ENCODE results near the gene RAB7B.
A peak's percentile ranks its signal among the peaks of the same experiment; 100 is the strongest.

Gene RAB7B

DNA sequence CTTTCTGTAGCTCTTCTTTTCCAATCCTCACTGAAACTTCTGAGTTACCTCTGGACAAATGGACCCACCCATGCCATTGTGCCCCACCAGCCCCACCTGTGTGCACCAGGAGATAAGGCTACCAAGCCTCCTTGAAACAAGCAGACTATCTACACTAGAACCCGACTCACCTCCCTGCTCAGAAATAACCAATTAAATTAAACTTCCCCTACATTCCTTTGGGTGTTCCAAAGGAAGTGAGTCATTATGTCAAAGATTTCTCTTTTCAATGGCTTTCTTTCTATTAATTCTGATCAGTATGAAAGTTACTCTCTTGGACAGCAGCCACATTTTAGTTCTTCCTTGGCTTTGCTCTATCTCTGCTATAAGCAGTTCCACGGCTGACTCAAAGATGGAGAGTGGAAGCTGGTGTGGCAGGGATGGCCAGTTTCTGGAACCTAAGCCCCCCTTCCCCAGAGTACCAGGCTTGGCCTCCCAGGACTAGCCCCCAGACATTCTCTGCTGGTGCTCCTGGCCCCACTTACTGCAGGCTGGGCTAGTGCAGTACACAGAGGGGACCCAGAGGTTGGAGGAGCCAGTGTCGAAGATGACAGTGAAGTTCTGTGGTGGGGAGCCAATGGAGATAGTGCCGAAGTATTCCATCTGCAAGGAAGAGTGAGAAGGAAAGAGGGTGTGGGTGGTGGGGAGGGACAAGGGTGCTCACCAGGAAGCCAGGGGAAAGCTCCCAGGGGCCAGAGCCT is 18.6 kb upstream of the RAB7B start:
- H3K4me3 ChIP-seq (ENCODE audit: low read length) = no peak overlapping the region
- TF ChIP-seq, protein P1, sequence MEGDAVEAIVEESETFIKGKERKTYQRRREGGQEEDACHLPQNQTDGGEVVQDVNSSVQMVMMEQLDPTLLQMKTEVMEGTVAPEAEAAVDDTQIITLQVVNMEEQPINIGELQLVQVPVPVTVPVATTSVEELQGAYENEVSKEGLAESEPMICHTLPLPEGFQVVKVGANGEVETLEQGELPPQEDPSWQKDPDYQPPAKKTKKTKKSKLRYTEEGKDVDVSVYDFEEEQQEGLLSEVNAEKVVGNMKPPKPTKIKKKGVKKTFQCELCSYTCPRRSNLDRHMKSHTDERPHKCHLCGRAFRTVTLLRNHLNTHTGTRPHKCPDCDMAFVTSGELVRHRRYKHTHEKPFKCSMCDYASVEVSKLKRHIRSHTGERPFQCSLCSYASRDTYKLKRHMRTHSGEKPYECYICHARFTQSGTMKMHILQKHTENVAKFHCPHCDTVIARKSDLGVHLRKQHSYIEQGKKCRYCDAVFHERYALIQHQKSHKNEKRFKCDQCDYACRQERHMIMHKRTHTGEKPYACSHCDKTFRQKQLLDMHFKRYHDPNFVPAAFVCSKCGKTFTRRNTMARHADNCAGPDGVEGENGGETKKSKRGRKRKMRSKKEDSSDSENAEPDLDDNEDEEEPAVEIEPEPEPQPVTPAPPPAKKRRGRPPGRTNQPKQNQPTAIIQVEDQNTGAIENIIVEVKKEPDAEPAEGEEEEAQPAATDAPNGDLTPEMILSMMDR (conservative IDR thresholded peaks at IDR 0.05; ENCODE audit: low read length) = no peak
- DNase-seq (ENCODE audit: low read depth) = peak; percentile 24

DNA sequence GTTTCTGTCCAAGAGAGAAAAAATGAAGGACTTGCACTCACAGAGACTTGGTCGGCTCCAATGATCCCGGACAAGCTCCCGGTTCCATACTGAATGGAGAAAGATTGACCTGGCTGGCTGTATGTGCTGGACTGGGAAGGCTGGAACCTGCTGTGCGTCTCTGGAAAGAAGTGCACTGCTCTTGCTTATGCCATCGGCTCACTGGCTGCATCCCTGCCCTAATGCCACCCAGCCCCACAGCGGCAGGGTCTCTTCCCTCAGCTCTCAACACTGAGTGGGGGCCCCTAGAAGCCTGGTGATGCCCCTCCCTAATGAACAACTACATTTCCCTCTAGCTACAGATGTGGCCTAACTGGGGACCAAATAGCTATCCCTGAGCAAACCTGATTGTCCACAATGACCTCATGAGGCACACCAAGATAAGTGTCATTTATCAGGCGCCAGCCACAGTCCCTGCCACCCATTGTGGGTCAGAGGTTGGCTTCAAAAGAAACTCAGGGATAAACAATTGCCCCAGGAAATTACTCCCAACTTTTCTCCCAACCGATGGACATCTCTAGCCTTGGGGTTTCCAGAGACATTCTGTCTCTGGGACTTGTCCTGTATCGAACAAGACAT is 17.9 kb upstream of the RAB7B start:
- DNase-seq (ENCODE audit: low read depth) = no peak

DNA sequence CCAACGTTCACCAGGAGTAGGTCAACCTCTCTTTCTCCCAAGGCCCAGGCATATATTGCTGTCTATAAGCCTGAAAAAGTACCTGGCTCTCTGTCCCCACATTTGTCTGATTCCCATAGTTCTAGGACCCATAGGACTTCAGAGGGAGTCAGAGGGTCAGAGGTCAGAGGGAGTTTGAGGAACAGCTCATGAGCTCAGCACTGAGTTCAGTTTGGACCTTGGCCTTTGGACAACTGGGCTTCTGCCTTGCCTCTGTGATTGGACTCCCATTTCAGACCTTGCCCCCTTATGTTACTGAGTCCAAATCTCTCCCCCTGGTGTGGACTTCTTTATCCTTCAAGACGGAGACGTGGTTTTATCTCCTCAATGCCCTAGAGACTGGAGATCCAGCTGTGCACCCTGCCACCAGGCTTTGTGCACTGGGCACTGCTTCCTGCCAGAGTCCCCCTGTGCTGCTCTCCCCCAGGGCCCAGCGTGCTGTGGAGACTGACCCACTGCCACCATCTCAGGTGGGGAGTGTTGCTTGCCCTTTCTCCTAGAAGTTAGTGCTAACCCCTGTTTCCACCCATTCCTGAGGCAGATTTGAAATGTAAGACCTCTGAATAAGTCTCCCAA is 17.3 kb upstream of the RAB7B start:
- TF ChIP-seq, protein P1 (conservative IDR thresholded peaks at IDR 0.05; ENCODE audit: low read length) = no peak
- no peak for DNase-seq (ENCODE audit: low read depth)
- H3K4me3 ChIP-seq (ENCODE audit: low read length) = no peak overlapping the region

More for the DNA sequence above, 17.9 kb upstream of the RAB7B start:
- no peak overlapping the region for H3K4me3 ChIP-seq (ENCODE audit: low read length)
- TF ChIP-seq, protein P1 (conservative IDR thresholded peaks at IDR 0.05; ENCODE audit: low read length) = no peak

DNA sequence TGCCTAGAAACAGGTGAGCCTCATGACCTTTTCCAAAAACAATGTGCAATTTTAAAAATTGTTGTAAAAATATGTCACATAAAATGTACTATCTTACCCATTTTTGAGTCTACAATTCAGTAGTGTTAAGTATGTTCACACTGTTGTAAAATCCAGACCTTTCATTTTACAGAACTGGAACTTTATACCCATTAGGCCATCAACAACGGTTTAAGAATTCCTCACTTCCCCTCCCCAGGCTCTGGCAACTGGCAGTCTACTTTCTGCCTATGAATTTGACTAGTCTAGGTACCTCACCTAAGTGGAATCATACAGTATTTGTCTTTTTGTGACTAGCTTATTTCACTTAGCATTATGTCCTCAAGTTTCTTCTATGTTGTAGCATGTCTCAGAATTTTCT is 11.9 kb upstream of the RAB7B start:
- no peak for DNase-seq (ENCODE audit: low read depth)

DNA sequence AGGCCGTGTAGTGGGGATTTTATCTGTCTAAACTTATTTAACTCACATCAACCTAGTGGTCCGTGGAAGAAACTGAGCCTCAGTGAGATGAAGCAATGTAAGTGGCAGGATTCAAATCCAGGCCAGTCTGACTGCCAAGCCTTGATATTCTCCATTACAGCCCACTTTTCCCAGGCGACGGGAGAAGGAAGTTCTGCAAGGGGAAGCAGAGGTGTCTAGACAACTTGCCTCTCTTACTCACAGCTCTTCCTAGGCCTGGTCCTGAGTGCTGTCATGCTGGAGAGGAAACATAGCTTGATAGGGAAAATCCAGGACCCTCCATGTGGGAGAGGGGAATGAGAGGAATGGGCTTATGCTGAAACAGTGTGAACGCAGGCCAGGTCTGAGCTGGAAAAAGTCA is 11.4 kb upstream of the RAB7B start:
- no peak overlapping the region for H3K4me3 ChIP-seq (ENCODE audit: low read length)
- TF ChIP-seq, protein P1 (conservative IDR thresholded peaks at IDR 0.05; ENCODE audit: low read length) = no peak
- no peak for DNase-seq (ENCODE audit: low read depth)

More for the DNA sequence above, 11.9 kb upstream of the RAB7B start:
- TF ChIP-seq, protein P1 (conservative IDR thresholded peaks at IDR 0.05; ENCODE audit: low read length) = no peak
- H3K4me3 ChIP-seq (ENCODE audit: low read length) = no peak overlapping the region

DNA sequence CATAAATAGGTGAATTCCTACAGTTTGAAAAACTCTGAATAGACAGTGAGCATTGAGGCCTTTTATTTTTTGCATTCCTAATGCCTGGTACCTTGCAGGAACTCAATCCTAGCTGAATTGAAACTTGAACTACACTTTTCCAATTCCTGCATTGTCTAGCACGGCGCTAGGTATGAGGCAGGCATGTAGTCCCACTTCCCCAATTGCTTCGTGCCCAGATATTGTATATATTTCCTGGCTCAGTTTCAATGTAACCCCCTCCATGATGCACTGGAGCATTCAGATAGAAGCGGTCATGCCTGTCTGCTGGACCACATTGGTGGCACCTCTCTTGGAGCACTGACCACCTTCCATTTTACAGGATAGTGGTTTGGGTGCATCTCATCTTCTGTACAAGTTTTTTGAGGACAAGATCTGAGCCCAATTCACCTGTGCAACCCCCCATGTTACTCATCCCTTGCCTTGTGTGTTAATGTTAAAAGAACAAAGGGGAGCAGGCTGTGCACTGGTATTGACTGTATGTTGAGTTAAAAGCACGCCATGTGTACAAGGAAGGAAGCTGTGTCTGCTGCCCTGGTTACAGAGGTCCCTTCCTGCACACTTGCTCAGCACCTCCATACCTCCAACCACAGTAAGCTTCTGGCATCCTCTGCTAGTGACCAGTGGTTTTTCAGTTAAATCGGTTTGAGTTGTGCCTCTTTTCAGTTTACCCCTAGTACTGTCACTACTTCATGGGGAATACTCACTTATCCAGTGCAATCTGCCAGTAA is 10.0 kb upstream of the RAB7B start:
- TF ChIP-seq, protein P1 (conservative IDR thresholded peaks at IDR 0.05; ENCODE audit: low read length) = no peak
- DNase-seq (ENCODE audit: low read depth) = no peak
- no peak overlapping the region for H3K4me3 ChIP-seq (ENCODE audit: low read length)
